ENCODE results near the gene CHCHD6. TPM values are rescaled to one million over a fixed set of nuclear protein-coding genes. Genes with fewer than 3 reads are reported as not detected.

CHCHD6 gene
- total and polyA plus RNA-seq, 2 experiments from 2014 or later, result 15.8 to 21.4 TPM

GRCh38 chr3:126990024-126990700 lies 286.1 kb downstream of the CHCHD6 start:
- no peak for TF ChIP-seq EZH2phosphoT487 (IDR thresholded peaks at IDR 0.05; ENCODE audit: insufficient read depth, low read depth)
- TF ChIP-seq EZH2 (IDR thresholded peaks at IDR 0.05; ENCODE audit: insufficient read depth, poor library complexity, severe bottlenecking), result no peak
- Histone ChIP-seq H3K79me2 (ENCODE audit: insufficient read depth) (peaks cover 100% of the 10 kb centered on the region), H4K20me1 (ENCODE audit: insufficient read depth) (peaks cover 4% of the 10 kb centered on the region; the same call in 1 of the 2 replicates), H3K9me3 (ENCODE audit: low read depth) (no peaks in the 10 kb centered on the region), H3K4me1 (ENCODE audit: insufficient read depth) (peaks cover 11% of the 10 kb centered on the region), H3F3A (ENCODE audit: insufficient read depth) (no peaks in the 10 kb centered on the region), H3K9ac (no peak overlapping the region), H3K4me3 (no peak overlapping the region), H2AFZ (no peak overlapping the region), H3K27me3 (replicated peaks; ENCODE audit: insufficient read depth) (no peaks in the 10 kb centered on the region), H3K27ac (no peak overlapping the region), H3K9me2 (ENCODE audit: insufficient read depth) (no peaks in the 10 kb centered on the region), H3K36me3 (ENCODE audit: low read depth) (no peaks in the 10 kb centered on the region; the same call in 1 of the 2 replicates), H3K4me2 (ENCODE audit: unreplicated experiment) (no peak overlapping the region)
- WGBS, 2 experiments (ENCODE audit: low coverage in 1 of 2, low lambda C conversion rate in 2 of 2, missing lambda C conversion rate in 2 of 2), result 78 to 79% methylated on average over 10 of the region's 10 CpGs
- DNase-seq, result no peak
- in situ Hi-C loops (cut with MboI), result no loop called here

DNA sequence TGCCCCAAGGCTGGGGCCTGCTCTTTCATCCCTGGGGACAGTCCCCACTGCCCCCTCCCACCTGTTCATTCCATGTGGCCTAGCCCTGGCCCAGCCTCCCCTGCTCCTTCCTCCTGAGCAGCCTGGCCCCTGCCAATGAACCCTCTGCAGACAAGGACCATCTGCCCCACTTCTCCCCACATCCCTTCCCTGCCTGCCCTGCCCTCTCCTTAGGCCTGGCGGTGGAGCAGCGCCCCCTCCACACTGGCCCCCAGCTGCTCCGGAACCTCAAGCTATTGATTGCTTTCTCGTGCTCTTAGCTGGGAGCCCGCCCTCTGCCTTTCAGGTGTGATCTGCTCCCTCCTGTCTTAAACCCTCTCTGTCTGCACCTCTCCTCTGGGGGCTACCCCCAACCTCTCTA lies 286.9 kb downstream of the CHCHD6 start:
- Histone ChIP-seq H3K4me3 (no peak overlapping the region), H3K9ac (no peak overlapping the region), H3K4me2 (ENCODE audit: unreplicated experiment) (no peak overlapping the region), H2AFZ (no peak overlapping the region), H3K9me3 (ENCODE audit: low read depth) (no peaks in the 10 kb centered on the region), H4K20me1 (ENCODE audit: insufficient read depth) (peaks cover under 1% of the 10 kb centered on the region; the same call in 1 of the 2 replicates), H3F3A (ENCODE audit: insufficient read depth) (no peaks in the 10 kb centered on the region), H3K9me2 (ENCODE audit: insufficient read depth) (no peaks in the 10 kb centered on the region), H3K4me1 (ENCODE audit: insufficient read depth) (peaks cover 5% of the 10 kb centered on the region), H3K27me3 (replicated peaks; ENCODE audit: insufficient read depth) (no peaks in the 10 kb centered on the region), H3K79me2 (ENCODE audit: insufficient read depth) (peaks cover 100% of the 10 kb centered on the region), H3K36me3 (ENCODE audit: low read depth) (no peaks in the 10 kb centered on the region; the same call in 1 of the 2 replicates), H3K27ac (no peak overlapping the region)
- WGBS, 2 experiments (ENCODE audit: low coverage in 1 of 2, low lambda C conversion rate in 2 of 2, missing lambda C conversion rate in 2 of 2), result 88 to 90% methylated on average over 5 of the region's 5 CpGs
- DNase-seq, result no peak
- no peak for TF ChIP-seq EZH2phosphoT487 (IDR thresholded peaks at IDR 0.05; ENCODE audit: insufficient read depth, low read depth)
- in situ Hi-C loops (cut with MboI), result no loop called here

GRCh38 chr3:126991366-126992200 lies 287.5 kb downstream of the CHCHD6 start:
- no peak overlapping the region for H3K9ac ChIP-seq
- H3K36me3 ChIP-seq (ENCODE audit: low read depth), result no peaks in the 10 kb centered on the region; the same call in 1 of the 2 replicates
- DNase-seq, result no peak
- H3K79me2 ChIP-seq (ENCODE audit: insufficient read depth), result peaks cover 100% of the 10 kb centered on the region
- no peaks in the 10 kb centered on the region for H3K9me2 ChIP-seq (ENCODE audit: insufficient read depth)
- H3F3A ChIP-seq (ENCODE audit: insufficient read depth), result no peaks in the 10 kb centered on the region
- no peaks in the 10 kb centered on the region for H3K27me3 ChIP-seq (replicated peaks; ENCODE audit: insufficient read depth)
- no peaks in the 10 kb centered on the region for H3K9me3 ChIP-seq (ENCODE audit: low read depth)
- TF ChIP-seq EZH2phosphoT487 (IDR thresholded peaks at IDR 0.05; ENCODE audit: insufficient read depth, low read depth), result no peak
- no peak for TF ChIP-seq EZH2 (IDR thresholded peaks at IDR 0.05; ENCODE audit: insufficient read depth, poor library complexity, severe bottlenecking)
- H3K4me1 ChIP-seq (ENCODE audit: insufficient read depth), result peaks cover under 1% of the 10 kb centered on the region; the same call in 1 of the 2 replicates
- H3K4me2 ChIP-seq (ENCODE audit: unreplicated experiment), result no peak overlapping the region
- H3K4me3 ChIP-seq, result no peak overlapping the region
- no peak overlapping the region for H2AFZ ChIP-seq
- WGBS, 2 experiments (ENCODE audit: low coverage in 1 of 2, low lambda C conversion rate in 2 of 2, missing lambda C conversion rate in 2 of 2), result 73 to 79% methylated on average over 19 to 24 of the region's 24 CpGs
- no peaks in the 10 kb centered on the region for H4K20me1 ChIP-seq (ENCODE audit: insufficient read depth)
- H3K27ac ChIP-seq, result no peak overlapping the region
- in situ Hi-C loops (cut with MboI), result no loop called here

DNA sequence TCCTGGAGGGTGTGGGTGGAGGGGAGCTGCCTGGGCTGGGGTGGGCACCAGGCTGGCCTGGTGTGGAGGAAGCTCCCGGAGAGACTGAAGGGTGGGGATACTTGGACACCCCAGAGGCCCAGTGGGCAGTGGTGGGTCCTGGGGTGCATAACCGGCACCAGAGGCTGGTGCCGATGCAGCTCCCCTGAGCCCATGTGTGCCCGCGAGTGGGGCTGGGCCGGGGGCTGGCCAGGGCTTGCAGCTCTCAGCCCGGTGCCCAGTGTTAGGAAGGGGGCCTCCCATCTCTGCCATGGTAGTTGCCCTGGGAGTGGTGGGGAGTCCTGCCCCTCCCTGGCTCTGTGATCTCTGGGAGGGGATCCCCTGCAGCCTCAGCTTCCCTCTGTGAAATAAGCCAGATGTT lies 288.2 kb downstream of the CHCHD6 start:
- no peaks in the 10 kb centered on the region for H3K27me3 ChIP-seq (replicated peaks; ENCODE audit: insufficient read depth)
- H3K27ac ChIP-seq, result no peak overlapping the region
- H3K4me3 ChIP-seq, result no peak overlapping the region
- peaks cover 100% of the 10 kb centered on the region for H3K79me2 ChIP-seq (ENCODE audit: insufficient read depth)
- no peaks in the 10 kb centered on the region for H3K9me3 ChIP-seq (ENCODE audit: low read depth)
- no peaks in the 10 kb centered on the region for H3F3A ChIP-seq (ENCODE audit: insufficient read depth)
- no peak for TF ChIP-seq EZH2phosphoT487 (IDR thresholded peaks at IDR 0.05; ENCODE audit: insufficient read depth, low read depth)
- no peak for TF ChIP-seq EZH2 (IDR thresholded peaks at IDR 0.05; ENCODE audit: insufficient read depth, poor library complexity, severe bottlenecking)
- H3K9me2 ChIP-seq (ENCODE audit: insufficient read depth), result no peaks in the 10 kb centered on the region
- no peak overlapping the region for H2AFZ ChIP-seq
- H3K9ac ChIP-seq, result no peak overlapping the region
- no peaks in the 10 kb centered on the region for H4K20me1 ChIP-seq (ENCODE audit: insufficient read depth)
- no peaks in the 10 kb centered on the region; the same call in 1 of the 2 replicates for H3K36me3 ChIP-seq (ENCODE audit: low read depth)
- in situ Hi-C loops (cut with MboI), result no loop called here
- no peak for DNase-seq
- H3K4me1 ChIP-seq (ENCODE audit: insufficient read depth), result peaks cover 6% of the 10 kb centered on the region
- 79 to 84% methylated on average over 6 to 7 of the region's 7 CpGs for WGBS, 2 experiments (ENCODE audit: low coverage in 1 of 2, low lambda C conversion rate in 2 of 2, missing lambda C conversion rate in 2 of 2)
- H3K4me2 ChIP-seq (ENCODE audit: unreplicated experiment), result no peak overlapping the region
